Spleen (tissue), 11 donors: ENCODE data around the gene SPDYE4. TPM values are rescaled to one million over a fixed set of nuclear protein-coding genes. Genes with fewer than 3 reads are reported as not detected.
A peak's percentile ranks its signal among the peaks of the same experiment; 100 is the strongest.

Experiments used
- DNase-seq: peaks from one replicate; pipeline ENCODE4 v3.0.0-alpha.2; 2020
- H3K27ac ChIP-seq, 8 donors: fragments of 200-600 bp; sonication (generic) in 7 of 8; 1 replicate in 4 of 8; 2 replicates in 4 of 8; pipeline versions ENCODE4 v1.5.0 to v1.8.0; 2016 to 2021; ENCODE audit warnings: inconsistent platforms in 4 of 8, mild to moderate bottlenecking in 4 of 8, moderate library complexity in 1 of 8
- H3K27me3 ChIP-seq, 7 donors: fragments of 200-600 bp; sonication (generic) in 6 of 7; replicated peaks in 1 of 7; 1 replicate in 4 of 7; 2 replicates in 3 of 7; pipeline versions ENCODE4 v1.5.0 to v1.8.0; 2016 to 2021; ENCODE audit warnings: inconsistent platforms in 3 of 7, mild to moderate bottlenecking in 1 of 7
- H3K36me3 ChIP-seq, 6 donors: fragments of 200-600 bp; sonication (generic) in 5 of 6; 1 replicate in 4 of 6; 2 replicates in 2 of 6; pipeline versions ENCODE4 v1.5.0 to v1.8.0; 2016 to 2021; ENCODE audit warnings: inconsistent platforms in 2 of 6
- H3K4me1 ChIP-seq, 6 donors: fragments of 200-600 bp; sonication (generic) in 5 of 6; 1 replicate in 3 of 6; 2 replicates in 3 of 6; pipeline versions ENCODE4 v1.5.0 to v1.8.0; 2016 to 2021; ENCODE audit warnings: inconsistent platforms in 3 of 6
- H3K4me3 ChIP-seq, 8 donors: fragments of 200-600 bp; sonication (generic) in 7 of 8; 1 replicate in 4 of 8; 2 replicates in 4 of 8; pipeline versions ENCODE4 v1.5.0 to v1.8.0; 2016 to 2021; ENCODE audit warnings: inconsistent platforms in 4 of 8, mild to moderate bottlenecking in 4 of 8, moderate library complexity in 2 of 8
- H3K9me3 ChIP-seq, 8 donors: fragments of 200-600 bp; sonication (generic) in 7 of 8; 1 replicate in 4 of 8; 2 replicates in 4 of 8; pipeline versions ENCODE4 v1.5.0 to v1.8.0; 2016 to 2021; ENCODE audit warnings: inconsistent platforms in 4 of 8
- CTCF ChIP-seq, 11 experiments: fragments of 200-600 bp in 7 of 11; fragments of 450-650 bp in 4 of 11; sonication (generic) in 4 of 11; IDR thresholded peaks in 8 of 11; conservative IDR thresholded peaks in 3 of 11; 1 replicate in 7 of 11; 2 replicates in 4 of 11; pipeline versions ENCODE4 v1.4.0 to v1.8.0; 2016 to 2021; ENCODE audit warnings: antibody characterized with exemption in 11 of 11, inconsistent platforms in 4 of 11, mild to moderate bottlenecking in 1 of 11
- POLR2A ChIP-seq, 3 donors: fragments of 450-650 bp; IDR thresholded peaks; one replicate each; pipeline ENCODE4 v1.5.1; 2017; ENCODE audit warnings: antibody characterized with exemption in 3 of 3, mild to moderate bottlenecking in 1 of 3
- POLR2AphosphoS5 ChIP-seq, 3 donors: sonication (generic); formaldehyde crosslinking; IDR thresholded peaks; one replicate each; pipeline ENCODE4 v1.5.1; 2017; ENCODE audit warnings: antibody characterized with exemption in 3 of 3
- WGBS, 5 donors: extraction: QIAGEN DNeasy Blood & Tissue Kit in 3 of 5; methylation state at CpG; one replicate each; pipeline versions ENCODE4 v1.1.5 to v1.1.7; 2013 to 2018; 5-methylcytosine and 5-hydroxymethylcytosine counted together
- intact Hi-C: fragments of 100-400 bp; cut with DNase I; formaldehyde crosslinking; loops from one replicate; pipeline ENCODE4 v1.15.0; 2023; ENCODE audit warnings: low total_unique reads
- polyA plus RNA-seq, 3 donors: library from polyadenylated mRNA; stranded (reverse); fragments of 200-250 nt; gene quantifications; one replicate each; pipeline ENCODE4 v1.2.1, GENCODE V29; 2013
- total RNA-seq, 7 donors: library from RNA; depleted of rRNA in 3 of 7; stranded (reverse); fragments of >200 nt in 3 of 7; fragmentation: NEBNext Ultra II Directional in 4 of 7; extraction: Animal tissue kit (Norgen Biotek cat#: 25700) in 4 of 7; gene quantifications; one replicate each; pipeline versions ENCODE4 v1.1.0 to v1.2.1, GENCODE V29; 2016 to 2021
- donor health status: healthy with polysubstance abuse.
- donor health status: DM: no; HTN: no; CAD: no; lungs with moderate emphysema.
- donor health status: DM: no; HTN: no; CAD: no.
- donor health status: Bipolar disorder and iron deficiency.
- donor health status: healthy.
- donor health status: DM: no; HTN: no; CAD: no.
- donor health status: DM: yes; HTN: yes; CAD: no.

The SPDYE4 gene
- total and polyA plus RNA-seq, 10 donors: not detected

- 59 to 85% (median 62%) methylated on average over 3 of the region's 3 CpGs for WGBS, 5 donors
- H3K4me3 ChIP-seq: no peak overlapping the region
- intact Hi-C loops: loop anchor here (5.0 kb wide), 2 partner anchors 177 to 337 kb away; no protein-coding TSS in a partner anchor
- TF ChIP-seq CTCF (IDR thresholded peaks at IDR 0.05 in 8 of 11, conservative IDR thresholded peaks at IDR 0.05 in 3 of 11) (no peak), POLR2A (IDR thresholded peaks at IDR 0.05) (no peak), POLR2AphosphoS5 (IDR thresholded peaks at IDR 0.05) (no peak)
- no peaks in the 10 kb centered on the region for H3K36me3 ChIP-seq
- H3K27ac ChIP-seq: no peak overlapping the region
- no peak for DNase-seq
- H3K27me3 ChIP-seq: peaks cover 0 to 20% (median 0%) of the 10 kb centered on the region in 7 donors
- no peaks in the 10 kb centered on the region for H3K9me3 ChIP-seq
- H3K4me1 ChIP-seq: peaks cover 0 to 19% (median 11%) of the 10 kb centered on the region in 6 donors
Observed at GRCh38 chr17:8749616-8750015, 8.7 kb downstream of the SPDYE4 start.

GRCh38 chr17:8747742-8748141, 10.6 kb downstream of the SPDYE4 start:
- no peak overlapping the region for H3K27ac ChIP-seq
- intact Hi-C loops: loop anchor here (5.0 kb wide), 2 partner anchors 175 to 335 kb away; no protein-coding TSS in a partner anchor
- peaks cover 0 to 19% (median 11%) of the 10 kb centered on the region in 6 donors for H3K4me1 ChIP-seq
- DNase-seq: no peak
- H3K4me3 ChIP-seq: no peak overlapping the region
- TF ChIP-seq POLR2AphosphoS5 (IDR thresholded peaks at IDR 0.05) (no peak), CTCF (IDR thresholded peaks at IDR 0.05 in 8 of 11, conservative IDR thresholded peaks at IDR 0.05 in 3 of 11) (no peak), POLR2A (IDR thresholded peaks at IDR 0.05) (no peak)
- 86 to 92% (median 91%) methylated on average over 3 of the region's 3 CpGs for WGBS, 5 donors
- H3K9me3 ChIP-seq: no peaks in the 10 kb centered on the region
- H3K36me3 ChIP-seq: no peaks in the 10 kb centered on the region
- H3K27me3 ChIP-seq: peaks cover 0 to 15% (median 0%) of the 10 kb centered on the region in 7 donors

GRCh38 chr17:8746501-8747236, 11.7 kb downstream of the SPDYE4 start:
- peaks cover 0 to 22% (median 0%) of the 10 kb centered on the region in 7 donors for H3K27me3 ChIP-seq

More at GRCh38 chr17:8746501-8747236, 11.7 kb downstream of the SPDYE4 start:
- TF ChIP-seq POLR2AphosphoS5 (IDR thresholded peaks at IDR 0.05) (no peak), CTCF (IDR thresholded peaks at IDR 0.05 in 8 of 11, conservative IDR thresholded peaks at IDR 0.05 in 3 of 11) (no peak), POLR2A (IDR thresholded peaks at IDR 0.05) (no peak)
- peak overlapping the region in 5 of 8 donors; percentile 57 to 87 (median 70) for H3K4me3 ChIP-seq
- 17 to 22% (median 19%) methylated on average over 9 of the region's 9 CpGs for WGBS, 5 donors
- intact Hi-C loops: loop anchor here (5.0 kb wide), 2 partner anchors 174 to 334 kb away; no protein-coding TSS in a partner anchor
- DNase-seq: no peak
- no peaks in the 10 kb centered on the region for H3K9me3 ChIP-seq
- H3K36me3 ChIP-seq: no peaks in the 10 kb centered on the region
- peaks cover 0 to 19% (median 11%) of the 10 kb centered on the region in 6 donors for H3K4me1 ChIP-seq
- H3K27ac ChIP-seq: peak overlapping the region in 4 of 8 donors; percentile 46 to 91 (median 86)
